Sigmoid colon (tissue), 4 donors: ENCODE results near the gene GRM5.

Source experiments
- POLR2A ChIP-seq, 2 donors: fragments of 450-650 bp; IDR thresholded peaks; one replicate each; pipeline ENCODE4 v1.6.1; 2016; ENCODE audit warnings: antibody characterized with exemption in 2 of 2, mild to moderate bottlenecking in 2 of 2, moderate library complexity in 2 of 2
- POLR2AphosphoS5 ChIP-seq, 4 donors: sonication (generic); formaldehyde crosslinking; IDR thresholded peaks; one replicate each; pipeline ENCODE4 v1.6.1; 2017; ENCODE audit warnings: antibody characterized with exemption in 4 of 4
- TF ChIP-seq, protein P1 (sequence below), 4 experiments: fragments of 450-650 bp in 3 of 4; fragments of 200-600 bp in 1 of 4; IDR thresholded peaks; one replicate each; pipeline ENCODE4 v1.5.1; 2016 to 2019; ENCODE audit warnings: antibody characterized with exemption in 4 of 4, mild to moderate bottlenecking in 3 of 4, moderate library complexity in 2 of 4

DNA sequence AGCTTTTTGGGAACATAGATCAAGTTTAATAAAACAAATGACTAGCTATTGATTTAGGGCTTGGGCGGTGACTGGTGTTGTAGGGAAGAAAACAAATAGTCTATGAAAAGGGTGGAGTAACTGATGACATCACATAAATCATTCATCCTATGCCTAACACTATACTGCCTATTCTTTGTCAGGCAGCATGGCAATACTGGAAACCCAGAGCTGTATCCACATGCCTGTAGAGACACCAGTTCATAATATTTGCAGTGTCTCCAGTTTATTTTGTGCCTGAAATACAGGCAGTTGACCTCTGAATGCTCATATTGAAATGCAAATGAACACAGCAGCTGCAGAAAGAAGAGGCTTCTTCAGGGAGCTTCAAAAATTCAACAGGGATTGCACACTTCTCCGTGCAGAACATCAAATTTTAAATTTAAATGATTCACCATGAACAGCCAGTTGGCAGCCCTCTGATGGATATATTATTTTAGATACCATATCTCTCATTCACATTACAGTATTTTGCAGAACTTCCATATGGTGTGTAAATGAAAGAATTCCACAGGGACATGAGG, 445.1 kb downstream of the GRM5 start:
- TF ChIP-seq POLR2A (IDR thresholded peaks at IDR 0.05) (no peak), POLR2AphosphoS5 (IDR thresholded peaks at IDR 0.05) (no peak)
- TF ChIP-seq, protein P1, sequence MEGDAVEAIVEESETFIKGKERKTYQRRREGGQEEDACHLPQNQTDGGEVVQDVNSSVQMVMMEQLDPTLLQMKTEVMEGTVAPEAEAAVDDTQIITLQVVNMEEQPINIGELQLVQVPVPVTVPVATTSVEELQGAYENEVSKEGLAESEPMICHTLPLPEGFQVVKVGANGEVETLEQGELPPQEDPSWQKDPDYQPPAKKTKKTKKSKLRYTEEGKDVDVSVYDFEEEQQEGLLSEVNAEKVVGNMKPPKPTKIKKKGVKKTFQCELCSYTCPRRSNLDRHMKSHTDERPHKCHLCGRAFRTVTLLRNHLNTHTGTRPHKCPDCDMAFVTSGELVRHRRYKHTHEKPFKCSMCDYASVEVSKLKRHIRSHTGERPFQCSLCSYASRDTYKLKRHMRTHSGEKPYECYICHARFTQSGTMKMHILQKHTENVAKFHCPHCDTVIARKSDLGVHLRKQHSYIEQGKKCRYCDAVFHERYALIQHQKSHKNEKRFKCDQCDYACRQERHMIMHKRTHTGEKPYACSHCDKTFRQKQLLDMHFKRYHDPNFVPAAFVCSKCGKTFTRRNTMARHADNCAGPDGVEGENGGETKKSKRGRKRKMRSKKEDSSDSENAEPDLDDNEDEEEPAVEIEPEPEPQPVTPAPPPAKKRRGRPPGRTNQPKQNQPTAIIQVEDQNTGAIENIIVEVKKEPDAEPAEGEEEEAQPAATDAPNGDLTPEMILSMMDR (IDR thresholded peaks at IDR 0.05): no peak
